ENCODE data around the gene NEDD8. TPM values are rescaled to one million over a fixed set of nuclear protein-coding genes. Genes with fewer than 3 reads are reported as not detected.
A peak's percentile ranks its signal among the peaks of the same experiment; 100 is the strongest.
"Not testable (repeated sequence)": the region's sequence is repeated elsewhere in the genome, so short reads cannot be mapped to it uniquely, and the experiment has no call there.

The NEDD8 gene
- total RNA-seq, 1 experiment from 2014 or later: 214 TPM

- peaks cover 5% of the 10 kb centered on the region; the same call in 1 of the 2 replicates for H3K4me1 ChIP-seq (ENCODE audit: insufficient read depth, low read length)
- peak overlapping the region in 1 of 2 experiments; percentile 2; a peak in 3 of 5 replicates for H3K4me3 Mint-ChIP-seq
- H4K8ac ChIP-seq (replicated peaks; ENCODE audit: insufficient read length, low read depth, low read length): no peak overlapping the region
- H2BK15ac ChIP-seq (ENCODE audit: low read depth, low read length): no peak overlapping the region
- no peak overlapping the region for H3K23ac ChIP-seq (ENCODE audit: insufficient read length, low read depth, low read length)
- H3T11ph ChIP-seq (ENCODE audit: low read length): no peak overlapping the region
- no peaks in the 10 kb centered on the region for H3K79me1 ChIP-seq (ENCODE audit: insufficient read depth, low read depth, low read length, poor library complexity, severe bottlenecking)
- peaks cover 22 to 31% of the 10 kb centered on the region in 2 experiments for H3K4me1 Mint-ChIP-seq
- no peak overlapping the region for H3K4ac ChIP-seq (ENCODE audit: low read depth, low read length)
- H2BK5ac ChIP-seq (ENCODE audit: insufficient read length, low read length): no peak overlapping the region
- H2AFZ ChIP-seq (ENCODE audit: low read length): no peak overlapping the region
- H4K5ac ChIP-seq (ENCODE audit: insufficient read length, low read depth, low read length): no peak overlapping the region
- TF ChIP-seq CTCF (conservative IDR thresholded peaks at IDR 0.05): no peak
- DNase-seq: no peak
- H2BK20ac ChIP-seq (ENCODE audit: low read depth, low read length, poor library complexity, severe bottlenecking): no peak overlapping the region
- H3K36me3 Mint-ChIP-seq (ENCODE audit: insufficient read depth in 1 of 3, low read depth in 3 of 3): peaks cover 52 to 83% (median 74%) of the 10 kb centered on the region in 3 experiments
- peaks cover 8 to 15% of the 10 kb centered on the region in 2 experiments for H3K9me3 Mint-ChIP-seq
- peaks cover 5% of the 10 kb centered on the region for H3K9me3 ChIP-seq (ENCODE audit: control insufficient read depth, low read depth, low read length)
- no CpG with 5 or more reads among the region's 7 CpGs for WGBS (ENCODE audit: extremely low coverage, insufficient read length, low lambda C conversion rate)
- H3K56ac ChIP-seq (ENCODE audit: insufficient read length, low read depth, low read length): no peak overlapping the region
- no peak overlapping the region for H3K14ac ChIP-seq (ENCODE audit: insufficient read depth, low read length)
- H3K23me2 ChIP-seq (ENCODE audit: insufficient read length, low read depth, low read length, poor library complexity, severe bottlenecking): no peaks in the 10 kb centered on the region
- H3K18ac ChIP-seq (ENCODE audit: insufficient read length, low read depth, low read length): no peak overlapping the region
- no peaks in the 10 kb centered on the region for H4K20me1 ChIP-seq (ENCODE audit: control insufficient read depth, insufficient read depth, insufficient read length)
- H3K79me2 ChIP-seq (ENCODE audit: insufficient read depth, low read length): no peaks in the 10 kb centered on the region
- H3K9ac ChIP-seq (ENCODE audit: extremely low read depth, insufficient read length, low read length): no peak overlapping the region
- no peak overlapping the region for H3K4me2 ChIP-seq (ENCODE audit: insufficient read depth, insufficient read length, low read length)
- H3K27me3 Mint-ChIP-seq (ENCODE audit: low read depth): no peaks in the 10 kb centered on the region
- no peaks in the 10 kb centered on the region for H3K27me3 ChIP-seq (ENCODE audit: insufficient read depth, low read length)
- no peak overlapping the region for H2BK12ac ChIP-seq (ENCODE audit: insufficient read length, low read depth, low read length)
- no peak overlapping the region for H4K91ac ChIP-seq (ENCODE audit: insufficient read length, low read depth, low read length)
- no peak overlapping the region for H3K27ac ChIP-seq (ENCODE audit: insufficient read length, low read depth, low read length)
- no peak overlapping the region for H2AK5ac ChIP-seq (ENCODE audit: insufficient read length, low read length)
- H2BK120ac ChIP-seq (ENCODE audit: low read depth, low read length, poor library complexity, severe bottlenecking): peak overlapping the region; percentile 3
- H3K27ac Mint-ChIP-seq: peak overlapping the region in 2 of 3 experiments; percentile 2 to 19; a peak in 4 of 7 replicates
These were observed 27.7 kb downstream of the NEDD8 start for GRCh38 chr14:24204163-24205146.

GRCh38 chr14:24203249-24203886 is 28.8 kb downstream of the NEDD8 start:
- not testable (repeated sequence) for H3K23ac ChIP-seq (ENCODE audit: insufficient read length, low read depth, low read length)

More at GRCh38 chr14:24203249-24203886, 28.8 kb downstream of the NEDD8 start:
- H2BK120ac ChIP-seq (ENCODE audit: low read depth, low read length, poor library complexity, severe bottlenecking); H3K79me1 ChIP-seq (ENCODE audit: insufficient read depth, low read depth, low read length, poor library complexity, severe bottlenecking); H2BK12ac ChIP-seq (ENCODE audit: insufficient read length, low read depth, low read length); DNase-seq; H3K56ac ChIP-seq (ENCODE audit: insufficient read length, low read depth, low read length); H4K8ac ChIP-seq (replicated peaks; ENCODE audit: insufficient read length, low read depth, low read length); H3K4ac ChIP-seq (ENCODE audit: low read depth, low read length); H2BK15ac ChIP-seq (ENCODE audit: low read depth, low read length); H3T11ph ChIP-seq (ENCODE audit: low read length); H3K27me3 ChIP-seq (ENCODE audit: insufficient read depth, low read length); H2BK5ac ChIP-seq (ENCODE audit: insufficient read length, low read length); H3K27me3 Mint-ChIP-seq (ENCODE audit: low read depth); H2AFZ ChIP-seq (ENCODE audit: low read length); H3K23me2 ChIP-seq (ENCODE audit: insufficient read length, low read depth, low read length, poor library complexity, severe bottlenecking); H3K79me2 ChIP-seq (ENCODE audit: insufficient read depth, low read length); H3K4me1 ChIP-seq (ENCODE audit: insufficient read depth, low read length); H2BK20ac ChIP-seq (ENCODE audit: low read depth, low read length, poor library complexity, severe bottlenecking); H2AK5ac ChIP-seq (ENCODE audit: insufficient read length, low read length); H4K5ac ChIP-seq (ENCODE audit: insufficient read length, low read depth, low read length); H3K9me3 ChIP-seq (ENCODE audit: control insufficient read depth, low read depth, low read length); H3K9ac ChIP-seq (ENCODE audit: extremely low read depth, insufficient read length, low read length); H3K14ac ChIP-seq (ENCODE audit: insufficient read depth, low read length); H4K20me1 ChIP-seq (ENCODE audit: control insufficient read depth, insufficient read depth, insufficient read length); H3K18ac ChIP-seq (ENCODE audit: insufficient read length, low read depth, low read length): not testable (repeated sequence)
- H3K9me3 Mint-ChIP-seq: peaks cover 8 to 15% of the 10 kb centered on the region in 2 experiments
- Histone ChIP-seq H3K4me2 (ENCODE audit: insufficient read depth, insufficient read length, low read length) (peak overlapping the region; percentile 26), H3K27ac (ENCODE audit: insufficient read length, low read depth, low read length) (peak overlapping the region; percentile 89), H4K91ac (ENCODE audit: insufficient read length, low read depth, low read length) (peak overlapping the region; percentile 3)
- WGBS (ENCODE audit: extremely low coverage, insufficient read length, low lambda C conversion rate): no CpG with 5 or more reads among the region's 16 CpGs
- H3K36me3 Mint-ChIP-seq (ENCODE audit: insufficient read depth in 1 of 3, low read depth in 3 of 3): peaks cover 51 to 88% (median 81%) of the 10 kb centered on the region in 3 experiments
- H3K27ac Mint-ChIP-seq: peak overlapping the region; percentile 94 to 98 (median 95); a peak in 5 of 7 replicates
- H3K4me1 Mint-ChIP-seq: peaks cover 29 to 38% of the 10 kb centered on the region in 2 experiments
- H3K4me3 Mint-ChIP-seq: peak overlapping the region; percentile 28 to 52; a peak in 3 of 5 replicates
